NCI-H2081 (cell line): ENCODE measurements around the gene IGF2BP3.
"Not testable (repeated sequence)": the region's sequence is repeated elsewhere in the genome, so short reads cannot be mapped to it uniquely, and the experiment has no call there.

ENCODE experiments used
- DNase-seq, 2 experiments: peaks; one replicate each; lab custom pipeline; 2025; lab: John Stamatoyannopoulos, UW

The IGF2BP3 gene

GRCh38 chr7:23422384-23422783, 47.9 kb downstream of the IGF2BP3 start:
- DNase-seq, result no peak

- DNase-seq, result no peak
Measured at GRCh38 chr7:23419845-23420244, 50.4 kb downstream of the IGF2BP3 start.

DNA sequence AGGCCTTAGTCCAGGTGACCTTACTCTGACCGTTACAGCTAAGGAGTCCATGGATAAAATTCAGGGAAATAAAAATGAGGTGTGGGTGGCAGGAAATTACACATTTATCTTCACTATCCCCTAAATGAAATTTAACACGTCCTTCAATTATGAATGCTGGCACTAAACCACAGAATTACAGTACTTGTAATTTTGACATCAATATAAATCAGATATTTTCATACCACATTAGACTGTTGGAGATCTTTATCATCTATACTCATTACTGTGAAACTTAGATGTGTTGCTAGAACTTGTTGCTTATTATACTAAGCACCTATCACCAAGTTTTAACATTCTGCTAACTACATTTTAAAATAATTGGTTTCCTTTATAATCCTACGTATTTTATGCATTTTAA, 51.1 kb downstream of the IGF2BP3 start:
- DNase-seq, result no peak

DNA sequence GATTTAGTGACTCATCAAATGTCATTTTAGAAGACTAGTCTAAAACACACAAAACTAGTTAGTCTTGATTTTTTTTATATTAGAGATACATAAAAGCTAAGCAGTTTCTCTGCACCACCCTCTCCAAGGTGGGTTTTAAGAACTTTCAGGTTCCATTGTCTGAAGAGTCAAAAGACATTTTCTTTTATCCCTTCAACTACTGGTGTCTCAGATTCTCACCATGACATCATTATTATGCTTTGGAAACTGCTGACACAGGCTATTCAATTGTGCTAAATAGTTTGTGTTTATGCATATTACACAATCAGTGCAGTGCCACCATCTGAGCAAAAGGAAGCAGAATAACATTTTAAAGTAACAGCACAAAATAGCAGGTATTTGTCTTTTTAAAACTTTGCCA, 52.2 kb downstream of the IGF2BP3 start:
- no peak for DNase-seq

DNA sequence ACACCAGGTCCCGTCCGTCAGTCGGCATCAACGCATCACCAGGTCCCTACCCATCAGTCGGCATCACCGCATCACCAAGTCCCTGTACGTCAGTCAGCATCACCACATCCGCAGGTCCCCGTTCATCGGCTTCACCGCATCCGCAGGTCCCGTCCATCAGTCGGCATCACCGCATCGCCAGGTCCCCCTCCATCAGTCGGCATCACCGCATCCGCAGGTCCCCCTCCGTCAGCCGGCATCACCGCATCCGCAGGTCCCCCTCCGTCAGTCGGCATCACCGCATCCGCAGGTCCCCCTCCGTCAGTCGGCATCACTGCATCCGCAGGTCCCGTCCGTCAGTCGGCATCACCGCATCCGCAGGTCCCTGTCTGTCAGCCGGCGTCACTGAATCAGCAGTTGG, 55.1 kb downstream of the IGF2BP3 start:
- DNase-seq, result no peak

GRCh38 chr7:23410446-23411183, 59.7 kb downstream of the IGF2BP3 start:
- no peak for DNase-seq

- DNase-seq, result not testable (repeated sequence)
Measured at GRCh38 chr7:23406564-23406963, 63.7 kb downstream of the IGF2BP3 start.

DNA sequence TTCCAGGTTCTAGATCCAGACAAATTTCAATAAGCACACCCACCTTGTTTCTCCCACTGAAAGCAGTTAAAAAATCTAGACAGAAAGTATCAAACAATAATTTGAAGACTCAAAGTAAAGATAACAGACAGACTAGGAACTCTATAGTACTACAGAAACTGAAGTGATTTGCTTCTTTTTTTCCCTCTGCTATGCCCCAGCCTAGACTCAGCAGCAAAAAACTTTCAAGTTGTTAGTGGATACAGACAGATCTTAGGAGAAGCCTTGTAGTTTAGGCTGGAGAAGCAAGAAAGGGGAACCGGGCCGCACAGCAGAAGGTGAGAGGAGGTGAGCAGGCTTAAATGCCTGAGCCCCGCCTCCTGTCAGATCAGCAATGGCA, 65.1 kb downstream of the IGF2BP3 start:
- no peak for DNase-seq

GRCh38 chr7:23404546-23405239, 65.6 kb downstream of the IGF2BP3 start:
- no peak for DNase-seq

DNA sequence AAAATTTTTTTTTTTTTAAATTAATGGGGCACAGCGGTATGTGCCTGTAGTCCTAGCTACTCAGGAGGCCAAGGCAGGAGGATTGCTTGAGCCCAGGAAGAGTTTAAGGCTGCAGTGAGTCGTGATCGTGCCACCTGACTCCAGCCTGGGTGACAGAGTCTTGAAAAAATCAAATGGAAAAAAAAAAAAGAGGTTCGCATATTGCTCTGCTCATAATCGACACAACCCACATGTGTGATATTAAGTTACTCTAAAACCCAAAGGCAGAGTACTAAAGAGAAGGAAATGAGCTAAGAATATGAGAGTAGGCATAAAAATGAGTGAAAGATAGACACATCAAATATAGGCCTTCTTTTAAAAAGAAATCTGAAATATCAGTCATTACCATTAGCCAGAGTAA, 66.3 kb downstream of the IGF2BP3 start:
- DNase-seq, result no peak

- not testable (repeated sequence) for DNase-seq
Measured at GRCh38 chr7:23398090-23398489, 72.2 kb downstream of the IGF2BP3 start.

- DNase-seq, result no peak
Measured at GRCh38 chr7:23397241-23397640, 73.0 kb downstream of the IGF2BP3 start.

DNA sequence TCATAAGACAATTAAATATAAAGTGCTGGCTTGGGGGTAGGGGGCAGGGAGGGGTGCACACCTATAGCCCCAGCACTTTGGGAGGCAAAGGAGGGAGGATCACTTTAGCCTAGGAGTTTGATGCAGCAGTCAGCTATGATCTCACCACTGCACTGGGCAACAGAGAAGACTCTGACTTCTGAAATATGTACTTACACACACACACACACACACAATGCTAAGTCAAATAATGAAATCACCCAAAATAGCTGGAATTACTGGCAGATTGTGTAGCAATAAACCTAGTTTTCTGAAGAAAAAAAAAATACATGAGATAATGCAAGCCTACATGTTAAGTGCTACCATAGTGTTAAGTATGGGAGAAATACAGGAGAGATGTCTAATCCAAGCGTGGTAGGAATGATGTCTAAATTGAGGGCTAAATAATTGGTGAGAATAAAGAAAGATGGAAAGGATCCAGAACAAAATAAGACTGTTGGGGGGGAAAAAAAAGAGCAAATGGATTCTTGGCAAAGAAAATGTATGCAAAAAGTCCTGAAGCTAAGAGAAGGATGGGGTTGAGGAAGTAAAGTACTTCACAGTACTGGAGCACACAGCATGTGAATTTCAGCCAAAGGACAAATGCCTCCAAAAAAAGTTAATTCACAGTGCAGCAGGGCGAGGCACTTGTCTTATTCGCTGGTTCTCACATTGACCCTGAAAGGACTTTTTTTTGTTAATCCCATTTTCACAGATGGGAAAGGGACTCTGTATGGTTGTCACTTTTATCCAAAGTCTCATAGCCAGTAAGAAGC, 73.9 kb downstream of the IGF2BP3 start:
- no peak for DNase-seq

DNA sequence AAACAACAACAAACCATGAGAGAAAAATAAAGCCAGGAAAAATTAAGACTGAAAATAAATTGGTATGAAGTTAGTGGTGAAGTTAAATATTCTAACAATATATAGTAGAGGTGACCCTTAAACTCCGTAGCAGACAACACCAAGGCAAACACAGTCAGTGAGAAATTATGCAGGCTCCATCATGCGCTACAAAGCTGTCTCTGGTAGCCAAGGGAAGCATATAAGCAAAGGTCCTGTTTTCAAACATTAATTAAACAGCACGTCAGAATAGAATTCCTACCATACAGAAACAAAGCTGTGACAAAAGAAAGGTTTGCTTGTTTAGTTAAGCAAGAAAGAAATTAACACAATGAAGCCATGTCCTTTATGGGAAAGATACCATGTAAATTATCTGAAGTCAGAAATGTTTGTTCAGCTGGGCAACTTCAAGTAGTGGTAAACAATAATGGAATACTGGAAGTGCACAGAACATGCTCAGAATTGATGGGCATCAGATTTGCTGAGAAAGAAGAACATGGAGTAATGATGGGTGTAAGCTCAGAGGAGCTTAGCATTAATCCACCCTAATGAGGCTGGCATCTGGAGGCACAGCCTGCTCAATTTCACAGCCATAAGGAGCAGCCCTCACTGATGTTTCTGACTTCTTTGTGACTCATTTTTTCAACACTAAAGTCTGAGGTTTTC, 75.7 kb downstream of the IGF2BP3 start:
- peak; percentile 73 to 92 for DNase-seq

- no peak for DNase-seq
Measured at GRCh38 chr7:23393636-23394035, 76.7 kb downstream of the IGF2BP3 start.

DNA sequence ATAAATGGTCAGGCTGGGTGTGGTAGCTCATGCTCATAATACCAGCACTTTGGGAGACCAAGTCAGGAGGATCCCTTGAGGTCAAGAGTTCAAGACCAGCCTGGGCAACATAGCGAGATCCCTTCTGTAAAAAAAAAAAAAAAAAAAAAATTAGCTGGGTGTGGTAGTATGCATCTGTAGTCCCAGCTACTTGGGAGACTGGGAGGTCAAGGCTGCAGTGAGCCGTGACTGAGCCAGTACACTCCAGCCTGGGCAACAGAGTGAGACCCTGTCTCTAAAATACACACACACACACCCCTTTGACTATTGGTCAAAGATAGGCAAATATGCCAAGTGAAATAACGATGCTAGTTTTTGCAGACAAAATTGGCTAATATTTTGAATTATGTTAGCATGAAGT, 80.6 kb downstream of the IGF2BP3 start:
- DNase-seq, result no peak

DNA sequence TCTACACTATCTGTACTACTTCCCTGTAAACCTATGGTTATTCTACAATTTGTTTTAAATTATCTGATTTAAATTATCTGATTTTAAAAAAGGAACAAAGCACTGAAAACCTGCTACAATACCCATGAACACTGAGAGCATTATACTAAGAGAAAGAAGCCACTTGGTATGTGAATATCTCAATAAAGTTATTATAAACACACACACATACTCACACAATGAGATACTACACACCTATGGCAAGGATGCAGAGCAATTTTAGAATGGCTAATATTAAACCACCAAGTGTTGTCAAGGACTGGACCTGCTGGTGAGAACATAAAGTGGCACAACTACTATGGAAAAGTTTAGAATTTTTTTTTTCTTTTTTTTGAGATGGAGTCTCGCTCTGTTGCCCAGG, 82.7 kb downstream of the IGF2BP3 start:
- DNase-seq, result no peak

GRCh38 chr7:23385140-23385539, 85.2 kb downstream of the IGF2BP3 start:
- DNase-seq, result no peak

DNA sequence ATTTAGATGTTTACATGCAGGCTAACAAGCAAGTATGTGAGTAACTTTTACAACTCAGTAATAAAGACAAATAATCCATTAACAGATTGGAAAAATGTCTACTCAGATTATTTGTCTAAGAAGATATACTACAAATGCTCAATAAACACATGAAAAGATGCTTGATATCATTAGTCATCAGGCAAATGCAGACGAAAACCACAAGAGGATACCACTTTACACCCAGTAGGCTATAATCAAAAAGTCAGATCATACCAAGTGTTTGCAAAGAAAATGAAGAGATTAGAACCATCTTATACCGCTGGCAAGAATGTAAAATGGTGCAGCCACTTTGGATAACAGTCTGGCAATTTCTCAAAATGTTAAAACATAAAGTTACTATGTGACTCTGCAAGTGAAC, 87.1 kb downstream of the IGF2BP3 start:
- DNase-seq, result no peak

DNA sequence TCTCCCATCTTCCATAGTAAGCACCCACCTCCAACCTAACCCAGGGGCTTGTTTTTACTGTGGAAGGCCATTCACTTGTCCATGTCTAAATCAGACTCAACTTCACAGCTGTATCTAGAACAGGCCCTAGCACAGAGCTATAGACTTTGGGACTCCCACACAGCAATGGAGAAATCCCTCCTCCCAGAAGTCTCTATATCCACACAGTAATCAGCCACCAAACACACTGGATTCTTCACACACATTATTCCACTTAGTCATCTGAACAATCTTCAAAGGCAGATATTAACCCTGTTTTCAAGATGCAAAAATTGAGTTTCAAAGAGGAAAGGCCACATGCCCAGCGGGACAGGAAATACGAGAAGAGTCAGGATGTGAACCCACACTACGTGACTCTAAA, 89.3 kb downstream of the IGF2BP3 start:
- DNase-seq, result no peak

GRCh38 chr7:23380556-23380955, 89.7 kb downstream of the IGF2BP3 start:
- DNase-seq, result no peak

- no peak for DNase-seq
Measured at GRCh38 chr7:23378996-23379395, 91.3 kb downstream of the IGF2BP3 start.
